ENCODE results near the gene CBX1. TPM values are rescaled to one million over a fixed set of nuclear protein-coding genes. Genes with fewer than 3 reads are reported as not detected.

The CBX1 gene
- total RNA-seq, 1 experiment from 2014 or later: 77.3 TPM

GRCh38 chr17:48128400-48128799 is 27.1 kb upstream of the CBX1 start:
- CTCF ChIA-PET: interaction anchor here (0.6 to 5.8 kb wide), 4 partner anchors 10 to 754 kb away, joined by 3 to 72 read pairs (median 10); no protein-coding TSS in a partner anchor
- no peak for DNase-seq (ENCODE audit: unreplicated experiment)
- Mint-ChIP-seq H3K9me3 (ENCODE audit: unreplicated experiment) (no peaks in the 10 kb centered on the region), H3K27ac (ENCODE audit: low read depth, unreplicated experiment) (no peak overlapping the region), H3K36me3 (ENCODE audit: insufficient read depth, unreplicated experiment) (peaks cover 6% of the 10 kb centered on the region), H3K4me1 (ENCODE audit: insufficient read depth, unreplicated experiment) (peaks cover 13% of the 10 kb centered on the region), H3K4me3 (ENCODE audit: unreplicated experiment) (no peak overlapping the region), H3K27me3 (ENCODE audit: insufficient read depth, unreplicated experiment) (no peaks in the 10 kb centered on the region)
- intact Hi-C loops (cut with micrococcal nuclease): no loop called here
- POLR2A ChIA-PET: interaction anchor here (0.7 to 2.6 kb wide), 6 partner anchors 21 to 596 kb away, joined by 3 to 19 read pairs (median 4); partner anchors contain the start of gene SNX11
- TF ChIP-seq CTCF (IDR thresholded peaks at IDR 0.05; ENCODE audit: unreplicated experiment): no peak
- BruUV-seq (replicated peaks): no TSS peak

- no peak overlapping the region for H3K4me3 Mint-ChIP-seq (ENCODE audit: unreplicated experiment)
- BruUV-seq (replicated peaks): no TSS peak
- peak overlapping the region; percentile 60 for H3K27ac Mint-ChIP-seq (ENCODE audit: low read depth, unreplicated experiment)
- intact Hi-C loops (cut with micrococcal nuclease): no loop called here
- no peaks in the 10 kb centered on the region for H3K9me3 Mint-ChIP-seq (ENCODE audit: unreplicated experiment)
- no peaks in the 10 kb centered on the region for H3K27me3 Mint-ChIP-seq (ENCODE audit: insufficient read depth, unreplicated experiment)
- DNase-seq (ENCODE audit: unreplicated experiment): peak; percentile 74
- ChIA-PET POLR2A (interaction anchor here (0.6 to 3.6 kb wide), 5 partner anchors 20 to 821 kb away, joined by 3 to 25 read pairs (median 6); partner anchors contain the start of gene SNX11), CTCF (interaction anchor here (0.7 to 1.3 kb wide), 3 partner anchors 19 to 102 kb away, joined by 3 to 4 read pairs (median 4); no protein-coding TSS in a partner anchor)
- no peak for TF ChIP-seq CTCF (IDR thresholded peaks at IDR 0.05; ENCODE audit: unreplicated experiment)
- peaks cover 11% of the 10 kb centered on the region for H3K36me3 Mint-ChIP-seq (ENCODE audit: insufficient read depth, unreplicated experiment)
- H3K4me1 Mint-ChIP-seq (ENCODE audit: insufficient read depth, unreplicated experiment): peaks cover 13% of the 10 kb centered on the region
Observed at GRCh38 chr17:48127371-48128051, 26.2 kb upstream of the CBX1 start.

- no peak for DNase-seq (ENCODE audit: unreplicated experiment)
- H3K27ac Mint-ChIP-seq (ENCODE audit: low read depth, unreplicated experiment): peak overlapping the region; percentile 60
- H3K27me3 Mint-ChIP-seq (ENCODE audit: insufficient read depth, unreplicated experiment): no peaks in the 10 kb centered on the region
- no peak for TF ChIP-seq CTCF (IDR thresholded peaks at IDR 0.05; ENCODE audit: unreplicated experiment)
- intact Hi-C loops (cut with micrococcal nuclease): no loop called here
- peaks cover 13% of the 10 kb centered on the region for H3K4me1 Mint-ChIP-seq (ENCODE audit: insufficient read depth, unreplicated experiment)
- no peak overlapping the region for H3K4me3 Mint-ChIP-seq (ENCODE audit: unreplicated experiment)
- H3K9me3 Mint-ChIP-seq (ENCODE audit: unreplicated experiment): no peaks in the 10 kb centered on the region
- no TSS peak for BruUV-seq (replicated peaks)
- CTCF ChIA-PET: interaction anchor here (0.8 to 1.4 kb wide), 6 partner anchors 9 to 159 kb away, joined by 3 to 8 read pairs (median 3); no protein-coding TSS in a partner anchor
- peaks cover 20% of the 10 kb centered on the region for H3K36me3 Mint-ChIP-seq (ENCODE audit: insufficient read depth, unreplicated experiment)
- POLR2A ChIA-PET: interaction anchor here (0.7 to 3.6 kb wide), 4 partner anchors 19 to 284 kb away, joined by 3 to 25 read pairs (median 6); partner anchors contain the start of gene SNX11
Observed at GRCh38 chr17:48126532-48126850, 25.2 kb upstream of the CBX1 start.

- peaks cover 13% of the 10 kb centered on the region for H3K4me1 Mint-ChIP-seq (ENCODE audit: insufficient read depth, unreplicated experiment)
- peak overlapping the region; percentile 60 for H3K27ac Mint-ChIP-seq (ENCODE audit: low read depth, unreplicated experiment)
- peaks cover 23% of the 10 kb centered on the region for H3K36me3 Mint-ChIP-seq (ENCODE audit: insufficient read depth, unreplicated experiment)
- POLR2A ChIA-PET: interaction anchor here (0.7 to 3.6 kb wide), 4 partner anchors 19 to 284 kb away, joined by 3 to 25 read pairs (median 4); partner anchors contain the start of gene SNX11
- no peak for DNase-seq (ENCODE audit: unreplicated experiment)
- no peak overlapping the region for H3K4me3 Mint-ChIP-seq (ENCODE audit: unreplicated experiment)
- no TSS peak for BruUV-seq (replicated peaks)
- CTCF ChIA-PET: interaction anchor here (0.6 to 1.4 kb wide), 7 partner anchors 8 to 158 kb away, joined by 3 to 8 read pairs (median 3); no protein-coding TSS in a partner anchor
- intact Hi-C loops (cut with micrococcal nuclease): no loop called here
- TF ChIP-seq CTCF (IDR thresholded peaks at IDR 0.05; ENCODE audit: unreplicated experiment): no peak
- no peaks in the 10 kb centered on the region for H3K9me3 Mint-ChIP-seq (ENCODE audit: unreplicated experiment)
- H3K27me3 Mint-ChIP-seq (ENCODE audit: insufficient read depth, unreplicated experiment): no peaks in the 10 kb centered on the region
Observed at GRCh38 chr17:48125829-48126531, 24.7 kb upstream of the CBX1 start.
